NB4 (cell line): ENCODE results near the gene IQSEC3.

Experiments
- MAX ChIP-seq: IDR thresholded peaks from 2 replicates; pipeline ENCODE4 v1.6.1; 2011; ENCODE audit warnings: low read depth, low read length
- MYC ChIP-seq: IDR thresholded peaks from 2 replicates; pipeline ENCODE4 v1.6.1; 2011; ENCODE audit warnings: low read depth, low read length
- POLR2A ChIP-seq: IDR thresholded peaks from 2 replicates; pipeline ENCODE4 v1.6.1; 2011; ENCODE audit warnings: mild to moderate bottlenecking; ENCODE audit not compliant: insufficient read length; ENCODE audit errors: extremely low read depth
- TF ChIP-seq, protein P1 (sequence below): IDR thresholded peaks from one replicate; pipeline ENCODE4 v1.5.1; 2012; ENCODE audit warnings: low read depth, low read length

DNA sequence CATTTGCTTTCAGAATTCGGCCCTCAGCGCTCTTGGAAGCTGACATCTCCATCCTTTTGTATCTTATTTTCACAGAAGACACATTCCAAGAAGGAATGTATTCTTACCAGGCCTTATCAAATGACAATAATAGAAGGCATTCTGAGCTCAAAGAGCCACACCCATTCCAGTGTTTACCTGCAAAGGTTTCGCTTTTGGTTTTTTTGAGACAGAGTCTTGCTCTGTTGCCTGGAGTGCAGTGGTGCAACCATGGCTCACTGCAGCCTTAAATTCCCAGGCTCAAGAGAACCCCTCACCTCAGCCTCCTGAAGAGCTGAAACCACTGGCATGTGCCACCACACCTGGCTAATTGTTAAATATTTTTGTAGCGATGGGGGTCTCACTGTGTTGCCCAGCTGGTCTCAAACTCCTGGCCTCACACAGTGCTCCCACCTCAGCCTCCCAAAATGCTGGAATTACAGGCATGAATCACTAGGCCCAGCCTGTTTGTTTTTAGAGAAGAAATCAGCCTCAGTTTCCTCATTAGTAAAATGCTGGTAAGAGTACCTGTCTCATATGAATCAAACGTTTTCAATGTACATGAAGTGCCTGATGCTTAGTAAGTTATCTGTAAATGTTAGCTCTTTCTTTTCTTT lies 78.2 kb downstream of the IQSEC3 start:
- TF ChIP-seq MYC (no peak), POLR2A (no peak), MAX (no peak)
- TF ChIP-seq, protein P1, sequence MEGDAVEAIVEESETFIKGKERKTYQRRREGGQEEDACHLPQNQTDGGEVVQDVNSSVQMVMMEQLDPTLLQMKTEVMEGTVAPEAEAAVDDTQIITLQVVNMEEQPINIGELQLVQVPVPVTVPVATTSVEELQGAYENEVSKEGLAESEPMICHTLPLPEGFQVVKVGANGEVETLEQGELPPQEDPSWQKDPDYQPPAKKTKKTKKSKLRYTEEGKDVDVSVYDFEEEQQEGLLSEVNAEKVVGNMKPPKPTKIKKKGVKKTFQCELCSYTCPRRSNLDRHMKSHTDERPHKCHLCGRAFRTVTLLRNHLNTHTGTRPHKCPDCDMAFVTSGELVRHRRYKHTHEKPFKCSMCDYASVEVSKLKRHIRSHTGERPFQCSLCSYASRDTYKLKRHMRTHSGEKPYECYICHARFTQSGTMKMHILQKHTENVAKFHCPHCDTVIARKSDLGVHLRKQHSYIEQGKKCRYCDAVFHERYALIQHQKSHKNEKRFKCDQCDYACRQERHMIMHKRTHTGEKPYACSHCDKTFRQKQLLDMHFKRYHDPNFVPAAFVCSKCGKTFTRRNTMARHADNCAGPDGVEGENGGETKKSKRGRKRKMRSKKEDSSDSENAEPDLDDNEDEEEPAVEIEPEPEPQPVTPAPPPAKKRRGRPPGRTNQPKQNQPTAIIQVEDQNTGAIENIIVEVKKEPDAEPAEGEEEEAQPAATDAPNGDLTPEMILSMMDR, result no peak
